Parathyroid adenoma (tissue), 2 donors: ENCODE data around the gene EGF.

Experiments used
- H2AFZ ChIP-seq: fragments of 300-600 bp; sonication (generic); one replicate; pipeline ENCODE4 v1.7.0; 2017; ENCODE audit warnings: antibody characterized with exemption, mild to moderate bottlenecking
- H3K27ac ChIP-seq: fragments of 300-600 bp; sonication (generic); one replicate; pipeline ENCODE4 v1.7.0; 2017
- H3K27me3 ChIP-seq: fragments of 300-600 bp; sonication (generic); one replicate; pipeline ENCODE4 v1.7.0; 2017; ENCODE audit warnings: low read length; ENCODE audit not compliant: control insufficient read depth, insufficient read depth
- H3K36me3 ChIP-seq: fragments of 300-600 bp; sonication (generic); one replicate; pipeline ENCODE4 v1.7.0; 2017; ENCODE audit warnings: low read length; ENCODE audit not compliant: control insufficient read depth, insufficient read depth
- H3K4me1 ChIP-seq: fragments of 300-600 bp; sonication (generic); one replicate; pipeline ENCODE4 v1.7.0; 2017; ENCODE audit warnings: control low read depth
- H3K4me2 ChIP-seq: fragments of 300-600 bp; sonication (generic); one replicate; pipeline ENCODE4 v1.7.0; 2017; ENCODE audit warnings: low read length
- H3K4me3 ChIP-seq: fragments of 300-600 bp; sonication (generic); one replicate; pipeline ENCODE4 v1.7.0; 2017; ENCODE audit warnings: low read depth, low read length
- H3K79me2 ChIP-seq: fragments of 300-600 bp; sonication (generic); one replicate; pipeline ENCODE4 v1.7.0; 2017; ENCODE audit warnings: control low read depth
- H3K9ac ChIP-seq: fragments of 300-600 bp; sonication (generic); one replicate; pipeline ENCODE4 v1.7.0; 2017; ENCODE audit warnings: mild to moderate bottlenecking
- H3K9me3 ChIP-seq: fragments of 300-600 bp; sonication (generic); one replicate; pipeline ENCODE4 v1.7.0; 2017; ENCODE audit warnings: low read length; ENCODE audit not compliant: control insufficient read depth
- TF ChIP-seq, protein P1 (sequence below): fragments of 300-600 bp; sonication (generic); IDR thresholded peaks from one replicate; pipeline ENCODE4 v1.7.0; 2017; ENCODE audit warnings: antibody characterized with exemption, mild to moderate bottlenecking
- donor health status: primary hyperparathyroidism.

EGF gene

DNA sequence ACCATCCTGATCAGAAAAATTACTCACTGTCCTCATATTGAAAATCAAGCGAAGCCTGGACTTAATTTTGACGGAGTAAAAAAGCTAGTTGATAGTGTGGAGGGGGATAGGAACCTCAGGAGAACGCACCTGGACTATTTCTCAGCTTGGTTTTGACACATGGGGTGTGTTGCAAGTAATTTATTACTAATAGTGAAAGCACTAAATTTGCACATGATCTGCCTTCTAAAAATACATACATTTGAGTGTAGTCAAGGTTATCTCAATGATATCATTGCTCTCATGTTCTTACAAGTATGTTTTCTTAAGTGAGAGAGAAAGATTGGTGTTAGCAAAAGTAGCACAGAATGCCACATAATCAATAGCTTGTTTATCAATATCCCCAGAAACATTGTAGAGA is 35.3 kb upstream of the EGF start:
- Histone ChIP-seq H3K9ac (no peak overlapping the region), H3K4me2 (no peak overlapping the region), H3K27me3 (no peaks in the 10 kb centered on the region), H3K36me3 (no peaks in the 10 kb centered on the region), H3K27ac (no peak overlapping the region), H3K79me2 (no peaks in the 10 kb centered on the region), H3K4me3 (no peak overlapping the region), H3K4me1 (no peaks in the 10 kb centered on the region), H3K9me3 (no peaks in the 10 kb centered on the region), H2AFZ (no peak overlapping the region)
- TF ChIP-seq, protein P1, sequence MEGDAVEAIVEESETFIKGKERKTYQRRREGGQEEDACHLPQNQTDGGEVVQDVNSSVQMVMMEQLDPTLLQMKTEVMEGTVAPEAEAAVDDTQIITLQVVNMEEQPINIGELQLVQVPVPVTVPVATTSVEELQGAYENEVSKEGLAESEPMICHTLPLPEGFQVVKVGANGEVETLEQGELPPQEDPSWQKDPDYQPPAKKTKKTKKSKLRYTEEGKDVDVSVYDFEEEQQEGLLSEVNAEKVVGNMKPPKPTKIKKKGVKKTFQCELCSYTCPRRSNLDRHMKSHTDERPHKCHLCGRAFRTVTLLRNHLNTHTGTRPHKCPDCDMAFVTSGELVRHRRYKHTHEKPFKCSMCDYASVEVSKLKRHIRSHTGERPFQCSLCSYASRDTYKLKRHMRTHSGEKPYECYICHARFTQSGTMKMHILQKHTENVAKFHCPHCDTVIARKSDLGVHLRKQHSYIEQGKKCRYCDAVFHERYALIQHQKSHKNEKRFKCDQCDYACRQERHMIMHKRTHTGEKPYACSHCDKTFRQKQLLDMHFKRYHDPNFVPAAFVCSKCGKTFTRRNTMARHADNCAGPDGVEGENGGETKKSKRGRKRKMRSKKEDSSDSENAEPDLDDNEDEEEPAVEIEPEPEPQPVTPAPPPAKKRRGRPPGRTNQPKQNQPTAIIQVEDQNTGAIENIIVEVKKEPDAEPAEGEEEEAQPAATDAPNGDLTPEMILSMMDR, result no peak

- Histone ChIP-seq H3K9ac (no peak overlapping the region), H3K9me3 (no peaks in the 10 kb centered on the region), H3K4me3 (no peak overlapping the region), H3K79me2 (no peaks in the 10 kb centered on the region), H2AFZ (no peak overlapping the region), H3K4me1 (no peaks in the 10 kb centered on the region), H3K27ac (no peak overlapping the region), H3K27me3 (no peaks in the 10 kb centered on the region), H3K4me2 (no peak overlapping the region), H3K36me3 (no peaks in the 10 kb centered on the region)
- TF ChIP-seq, protein P1, result no peak
These were observed 34.3 kb upstream of the EGF start for GRCh38 chr4:109878355-109878754.

GRCh38 chr4:109879081-109879480 is 33.6 kb upstream of the EGF start:
- Histone ChIP-seq H3K4me2 (no peak overlapping the region), H3K79me2 (no peaks in the 10 kb centered on the region), H3K4me3 (no peak overlapping the region), H3K4me1 (no peaks in the 10 kb centered on the region), H3K9ac (no peak overlapping the region), H3K27ac (no peak overlapping the region), H3K36me3 (no peaks in the 10 kb centered on the region), H3K27me3 (no peaks in the 10 kb centered on the region), H2AFZ (no peak overlapping the region), H3K9me3 (no peaks in the 10 kb centered on the region)
- TF ChIP-seq, protein P1, result no peak

DNA sequence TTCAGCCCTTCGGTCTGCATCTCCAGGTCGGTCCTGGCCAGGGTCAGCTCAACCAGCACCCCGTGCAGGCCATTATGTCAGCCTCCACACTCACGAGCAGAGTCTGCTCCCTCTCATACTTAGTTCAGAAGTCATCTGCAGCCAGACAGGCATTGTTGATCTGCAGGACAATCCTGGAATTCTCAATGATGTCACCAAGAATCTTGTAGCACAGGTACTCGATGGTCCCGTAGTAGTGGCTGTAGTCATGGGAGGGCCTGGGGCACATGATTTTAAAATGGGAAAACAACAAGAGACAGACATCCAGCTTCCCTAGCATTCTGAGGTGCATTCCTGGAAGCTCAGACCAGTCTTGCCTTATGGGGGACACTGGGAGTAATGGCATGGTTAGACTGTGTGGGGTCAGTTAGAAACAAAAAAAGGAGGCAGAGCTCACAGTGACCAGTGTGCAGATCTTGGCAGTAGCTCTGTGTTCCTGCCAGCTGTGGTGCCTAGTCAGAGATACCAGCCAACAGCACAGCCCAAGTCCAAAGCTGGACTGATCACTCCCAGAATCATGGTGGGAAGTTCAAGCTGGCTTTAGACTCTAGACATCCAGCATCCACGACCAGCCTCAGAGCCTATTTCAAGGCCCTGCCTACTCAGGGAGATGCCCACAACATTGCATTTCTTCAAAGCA is 32.9 kb upstream of the EGF start:
- Histone ChIP-seq H3K27me3 (no peaks in the 10 kb centered on the region), H3K79me2 (no peaks in the 10 kb centered on the region), H3K9me3 (no peaks in the 10 kb centered on the region), H3K27ac (no peak overlapping the region), H3K4me3 (no peak overlapping the region), H3K4me2 (no peak overlapping the region), H2AFZ (no peak overlapping the region), H3K4me1 (no peaks in the 10 kb centered on the region), H3K9ac (no peak overlapping the region), H3K36me3 (no peaks in the 10 kb centered on the region)
- TF ChIP-seq, protein P1, result no peak

GRCh38 chr4:109886303-109886702 is 26.4 kb upstream of the EGF start:
- Histone ChIP-seq H3K4me1 (no peaks in the 10 kb centered on the region), H3K79me2 (no peaks in the 10 kb centered on the region), H3K27ac (no peak overlapping the region)

More at GRCh38 chr4:109886303-109886702, 26.4 kb upstream of the EGF start:
- Histone ChIP-seq H3K4me3 (no peak overlapping the region), H3K9ac (no peak overlapping the region), H2AFZ (no peak overlapping the region), H3K36me3 (no peaks in the 10 kb centered on the region), H3K4me2 (no peak overlapping the region), H3K9me3 (no peaks in the 10 kb centered on the region), H3K27me3 (no peaks in the 10 kb centered on the region)
- TF ChIP-seq, protein P1, result no peak
